ENCODE results near the gene C7.

Gene C7

DNA sequence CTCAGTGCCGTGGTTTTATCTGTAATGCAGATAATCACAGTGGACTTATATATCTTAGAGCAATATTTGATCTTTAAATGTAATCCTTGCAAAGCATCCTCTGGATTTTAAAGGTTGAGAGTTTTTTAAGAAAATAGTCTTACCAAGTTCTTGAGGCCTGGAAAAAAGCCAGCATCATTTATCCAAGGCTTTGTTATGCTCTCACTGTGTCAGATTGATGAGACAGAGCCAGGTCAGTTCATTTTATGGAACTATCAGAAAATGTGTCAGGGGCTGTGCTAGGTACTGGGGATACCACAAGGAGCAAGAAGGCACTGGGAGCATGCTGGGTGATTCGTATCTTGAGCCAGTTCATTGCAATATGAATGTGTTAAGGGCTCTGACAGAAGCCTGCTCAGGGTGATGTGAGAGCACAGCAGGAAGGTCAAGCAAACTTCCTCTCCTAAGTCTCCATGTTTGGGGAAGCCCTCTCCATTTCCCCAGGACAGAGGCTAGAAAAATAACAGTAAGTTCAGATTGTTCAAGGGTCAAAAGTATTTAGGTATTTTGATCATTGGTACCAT, 19.7 kb downstream of the C7 start:
- no peak for DNase-seq

DNA sequence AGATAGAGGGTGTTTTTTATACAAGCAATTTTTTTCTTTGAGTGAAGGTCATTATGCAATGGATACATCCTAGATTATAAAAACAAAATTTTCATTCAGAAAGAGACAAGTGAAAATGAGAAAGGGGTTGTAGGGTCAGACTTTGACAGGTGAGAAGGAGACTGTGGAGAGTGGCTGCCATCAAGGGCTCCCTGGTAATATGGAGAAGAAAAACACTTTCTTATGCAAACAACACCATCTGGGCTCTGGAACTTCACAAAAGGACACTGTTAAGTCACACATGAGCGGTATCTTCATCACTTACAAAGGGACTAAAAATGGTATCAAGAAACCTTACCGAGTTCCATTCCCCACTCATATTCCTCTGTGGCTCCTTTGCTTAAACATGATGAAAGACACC, 23.5 kb downstream of the C7 start:
- DNase-seq = no peak

DNA sequence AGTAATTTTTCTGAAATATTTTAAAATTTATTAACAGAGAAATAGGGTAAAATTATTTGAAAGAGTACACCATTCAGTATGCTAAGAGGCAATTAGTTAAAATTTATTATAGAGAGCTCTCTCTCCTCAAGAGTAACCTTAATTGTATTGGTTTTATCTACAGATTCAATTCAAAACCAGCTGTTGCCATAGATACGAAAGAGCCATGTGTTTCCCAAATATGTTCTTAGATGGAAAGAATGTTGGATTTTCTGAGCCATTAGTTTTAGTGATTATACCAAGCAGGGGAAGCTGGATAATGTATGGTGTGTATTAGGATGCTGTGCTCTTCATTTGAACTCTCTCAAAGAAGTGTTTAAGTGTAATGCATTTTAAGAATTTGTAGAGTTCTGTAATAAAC, 27.8 kb downstream of the C7 start:
- no peak for DNase-seq

DNA sequence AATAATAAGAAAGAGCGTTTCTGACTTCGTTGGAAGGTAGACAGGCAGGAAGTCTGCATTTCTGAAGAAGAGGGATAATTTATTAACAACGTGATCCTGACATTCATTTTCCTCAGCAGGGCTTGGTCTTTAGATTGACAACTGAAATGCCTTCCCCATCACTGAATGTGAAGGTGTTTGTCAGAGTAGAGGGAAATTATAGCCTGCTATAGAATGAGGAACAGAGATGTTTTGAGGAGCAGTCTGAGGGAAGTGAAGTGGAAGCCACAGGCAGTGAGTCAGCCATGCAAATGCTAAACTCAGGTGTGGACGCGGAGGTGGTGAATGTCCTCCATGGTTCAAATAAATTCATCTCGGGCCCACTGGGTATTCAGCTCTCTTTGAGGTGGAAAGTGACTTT, 30.5 kb downstream of the C7 start:
- no peak for DNase-seq

DNA sequence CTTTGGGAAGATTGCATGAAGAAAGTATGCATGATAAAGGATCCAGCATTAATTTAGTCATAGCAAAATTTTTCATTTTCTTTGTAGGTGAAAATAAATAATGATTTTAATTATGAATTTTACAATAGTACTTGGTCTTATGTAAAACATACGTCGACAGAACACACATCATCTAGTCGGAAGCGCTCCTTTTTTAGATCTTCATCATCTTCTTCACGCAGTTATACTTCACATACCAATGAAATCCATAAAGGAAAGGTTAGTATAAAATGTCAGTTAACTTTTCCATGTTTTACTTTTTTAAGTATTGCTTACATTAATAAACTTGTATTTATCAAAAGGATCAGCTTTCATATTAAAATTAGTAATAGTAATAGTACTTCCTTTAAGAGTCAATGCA, 35.8 kb downstream of the C7 start:
- no peak for DNase-seq

DNA sequence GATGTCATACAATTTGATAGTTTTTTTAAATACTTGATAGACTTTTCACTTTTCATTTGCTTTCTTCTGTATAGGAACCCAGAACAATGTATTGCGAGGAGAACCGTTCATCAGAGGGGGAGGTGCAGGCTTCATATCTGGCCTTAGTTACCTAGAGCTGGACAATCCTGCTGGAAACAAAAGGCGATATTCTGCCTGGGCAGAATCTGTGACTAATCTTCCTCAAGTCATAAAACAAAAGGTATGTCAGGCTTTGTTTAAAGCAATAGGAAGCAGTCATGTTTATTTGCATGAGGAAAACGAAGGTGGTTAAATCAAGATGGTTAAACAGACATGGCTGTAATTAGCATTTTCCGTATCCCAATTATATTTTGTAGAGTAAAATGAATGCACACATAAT, 46.0 kb downstream of the C7 start:
- no peak for DNase-seq

DNA sequence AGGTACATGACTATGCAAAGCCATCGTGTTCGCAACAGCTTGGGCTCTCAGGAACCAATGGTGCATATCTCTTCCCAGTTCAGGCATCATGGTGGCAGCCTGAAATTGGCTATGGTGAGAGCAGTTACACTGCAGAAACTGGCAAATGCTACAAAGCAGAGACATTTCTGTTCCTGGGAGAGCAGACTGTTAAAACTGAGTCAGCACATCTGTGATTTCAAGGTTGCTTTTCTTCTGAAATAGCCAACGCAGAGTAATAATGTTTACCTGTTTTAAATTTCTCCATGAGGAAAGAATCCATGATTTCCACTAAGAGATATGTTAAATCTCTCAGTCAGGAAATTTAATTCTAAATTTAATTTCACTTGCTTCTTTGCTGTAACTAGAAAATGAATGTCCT, 47.8 kb downstream of the C7 start:
- DNase-seq = no peak

DNA sequence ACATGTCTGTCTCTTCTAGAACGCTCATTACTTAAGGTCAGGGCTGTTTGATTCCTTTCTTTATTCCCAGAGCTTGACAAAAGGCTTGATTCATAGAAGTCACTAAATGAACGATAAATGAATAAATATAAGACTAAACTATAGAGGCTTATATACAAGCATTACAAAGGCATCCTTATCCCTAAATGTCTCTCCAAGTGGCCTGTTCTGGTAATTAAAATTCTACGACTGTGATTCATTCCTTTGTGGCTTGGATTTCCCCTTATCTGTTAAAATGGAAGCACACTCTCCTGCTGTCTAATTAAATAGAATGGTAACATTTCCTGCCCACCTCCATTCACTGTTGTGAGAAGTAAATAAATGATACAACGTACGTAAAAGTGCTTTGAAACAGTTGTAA, 49.5 kb downstream of the C7 start:
- DNase-seq = no peak

DNA sequence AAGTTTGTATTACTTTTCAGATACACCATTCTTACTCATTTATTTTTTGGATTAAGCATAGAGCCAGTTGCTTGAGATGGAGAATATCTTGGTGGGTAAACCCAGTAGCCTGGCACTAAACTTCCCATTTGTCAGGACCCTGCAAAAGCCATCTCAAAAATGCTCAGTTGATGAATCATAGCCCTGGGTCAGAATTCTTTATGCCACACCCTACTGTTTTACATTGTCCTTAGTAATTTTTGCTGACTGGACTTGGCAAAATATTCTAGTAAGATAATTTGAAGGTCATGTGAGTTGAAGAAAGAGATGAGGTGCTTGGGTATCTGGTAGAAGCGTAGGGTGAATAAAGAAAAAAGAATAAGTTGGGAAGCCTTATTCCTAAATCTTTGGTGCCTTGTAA, 50.7 kb downstream of the C7 start:
- DNase-seq = no peak

DNA sequence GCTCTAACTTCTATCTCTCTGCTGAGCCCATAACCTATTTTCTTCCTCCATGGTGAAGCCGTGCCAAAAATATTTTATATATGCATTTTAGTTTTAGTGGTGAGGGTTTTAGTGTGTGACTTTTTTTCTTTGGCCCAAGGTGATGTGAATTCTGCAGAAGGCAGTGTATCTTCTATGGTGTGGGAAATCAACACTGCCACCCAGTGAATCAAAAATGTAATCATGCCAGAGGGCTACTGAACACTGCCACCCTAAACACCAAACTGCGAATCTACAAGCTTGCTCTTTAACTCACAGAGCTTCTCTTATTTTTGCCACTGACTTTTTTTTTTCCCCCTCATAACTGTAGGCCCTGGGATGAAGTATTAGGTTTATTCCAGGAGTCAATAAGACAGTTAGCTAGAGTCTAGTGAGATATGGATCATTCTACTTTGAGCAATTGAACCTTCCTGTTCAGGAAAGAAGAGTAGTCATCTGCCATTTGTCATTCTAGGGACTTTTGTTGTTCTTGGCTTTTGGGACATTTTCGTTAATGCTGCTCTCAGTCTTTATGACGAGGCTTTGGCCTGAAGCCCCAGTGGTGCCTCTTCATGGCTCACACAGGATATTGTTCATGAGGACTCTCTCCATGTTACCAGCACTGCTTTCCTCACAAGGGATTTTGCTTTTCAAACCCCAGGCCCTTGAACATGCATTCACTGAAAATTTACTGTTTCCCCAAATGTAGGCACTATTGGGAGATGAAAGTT, 53.1 kb downstream of the C7 start:
- DNase-seq = no peak

DNA sequence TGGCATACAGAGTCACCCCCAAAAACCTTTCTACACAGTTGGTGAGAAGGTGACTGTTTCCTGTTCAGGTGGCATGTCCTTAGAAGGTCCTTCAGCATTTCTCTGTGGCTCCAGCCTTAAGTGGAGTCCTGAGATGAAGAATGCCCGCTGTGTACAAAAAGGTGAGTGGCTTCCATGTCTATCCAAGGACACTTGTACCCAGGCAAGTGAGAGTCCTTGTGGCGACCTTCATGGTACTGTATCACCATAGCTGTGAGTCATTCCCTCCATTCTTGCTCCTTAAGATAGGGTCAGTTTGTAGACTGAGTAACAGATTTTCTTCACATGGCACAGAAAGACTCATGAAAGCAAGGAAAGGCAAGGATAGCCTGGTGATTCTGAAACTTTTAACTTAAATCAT, 63.1 kb downstream of the C7 start:
- no peak for DNase-seq

DNA sequence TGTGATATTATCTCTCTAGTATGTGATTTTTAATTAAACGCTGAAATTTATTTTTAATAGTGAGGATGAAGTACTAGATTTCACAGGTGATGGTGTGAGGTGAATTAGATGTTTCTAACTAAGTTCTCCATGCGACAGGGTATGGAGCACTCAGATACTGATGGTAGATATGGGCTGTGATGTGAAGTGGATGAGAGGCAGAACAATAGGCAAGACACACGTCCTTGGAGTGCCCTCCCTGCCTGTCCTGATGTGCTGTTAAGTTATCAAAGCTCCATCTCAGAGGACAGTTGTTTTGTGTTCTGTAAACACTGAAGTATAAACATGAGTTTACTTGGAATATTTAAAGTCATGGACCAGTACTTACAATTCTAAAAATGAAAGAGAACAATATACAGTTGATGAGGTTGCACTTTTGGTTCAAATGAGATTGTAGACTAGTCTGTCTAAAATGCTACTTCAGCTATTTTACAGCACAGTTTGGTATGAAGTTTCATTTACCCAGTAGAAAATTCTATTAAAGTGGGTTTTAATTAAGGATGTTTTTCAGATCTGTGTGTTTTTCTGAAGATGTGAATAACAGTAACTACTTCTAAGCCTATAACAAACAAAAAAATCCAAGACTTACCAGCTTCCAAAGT, 64.2 kb downstream of the C7 start:
- DNase-seq = no peak

DNA sequence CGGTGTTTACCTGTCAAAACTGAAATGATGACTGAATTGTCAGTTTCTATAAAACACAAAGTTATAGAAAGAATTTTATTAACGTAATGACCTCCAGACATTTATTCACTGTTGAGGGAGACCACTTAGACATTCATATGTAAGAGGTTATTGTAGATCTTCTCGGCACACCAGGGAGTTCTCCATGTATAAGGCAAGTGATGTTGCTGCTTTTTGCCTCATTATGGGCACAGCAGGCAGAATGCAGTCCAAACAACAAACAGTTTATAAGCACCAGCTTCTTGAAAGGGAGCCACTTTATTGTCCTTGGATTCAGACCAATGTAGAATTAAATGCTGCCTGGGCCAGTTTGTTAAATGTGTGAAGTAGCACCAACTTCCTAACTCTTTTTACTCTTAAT, 66.7 kb downstream of the C7 start:
- no peak for DNase-seq

DNA sequence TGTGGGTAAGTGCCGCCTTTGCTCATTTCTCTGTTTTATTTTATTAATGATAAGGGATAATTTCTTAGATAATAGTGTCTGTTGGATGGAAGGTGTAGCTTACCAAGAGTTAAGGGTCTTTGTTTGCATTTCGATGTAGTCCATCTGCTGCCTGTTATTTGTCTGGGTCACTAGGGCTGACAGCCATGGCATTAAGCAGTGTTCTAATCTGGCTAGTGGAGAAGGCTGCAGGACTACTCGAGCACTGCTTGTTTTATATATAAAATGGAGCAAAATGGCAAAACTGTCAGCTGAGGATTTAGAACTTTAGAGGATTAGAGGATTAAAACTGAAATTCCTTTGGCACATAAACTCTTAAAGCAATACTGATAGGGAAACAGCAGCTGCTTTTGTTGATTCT, 67.5 kb downstream of the C7 start:
- no peak for DNase-seq

DNA sequence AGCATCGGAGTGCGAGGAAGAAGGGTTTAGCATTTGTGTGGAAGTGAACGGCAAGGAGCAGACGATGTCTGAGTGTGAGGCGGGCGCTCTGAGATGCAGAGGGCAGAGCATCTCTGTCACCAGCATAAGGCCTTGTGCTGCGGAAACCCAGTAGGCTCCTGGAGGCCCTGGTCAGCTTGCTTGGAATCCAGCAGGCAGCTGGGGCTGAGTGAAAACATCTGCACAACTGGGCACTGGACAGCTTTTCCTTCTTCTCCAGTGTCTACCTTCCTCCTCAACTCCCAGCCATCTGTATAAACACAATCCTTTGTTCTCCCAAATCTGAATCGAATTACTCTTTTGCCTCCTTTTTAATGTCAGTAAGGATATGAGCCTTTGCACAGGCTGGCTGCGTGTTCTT, 72.1 kb downstream of the C7 start:
- no peak for DNase-seq

DNA sequence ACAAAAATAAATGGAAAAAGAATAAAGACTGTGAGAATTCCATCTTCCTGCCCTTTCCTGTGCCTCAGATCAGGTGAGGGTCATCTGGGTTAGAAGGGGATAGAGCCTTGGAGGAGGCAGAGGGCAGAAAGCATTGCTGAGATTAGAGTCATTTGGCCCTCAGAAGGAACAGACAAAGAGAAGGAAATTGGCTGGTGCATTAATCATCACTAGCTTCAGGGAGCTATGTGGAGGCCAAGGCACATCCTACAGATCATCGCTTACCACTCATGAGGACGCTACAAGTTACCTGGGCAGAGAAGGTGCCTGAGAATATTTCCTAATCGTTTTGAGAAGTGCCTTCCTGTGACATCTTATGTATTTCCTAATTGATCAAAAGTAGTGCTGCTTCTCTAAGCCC, 74.5 kb downstream of the C7 start:
- no peak for DNase-seq

DNA sequence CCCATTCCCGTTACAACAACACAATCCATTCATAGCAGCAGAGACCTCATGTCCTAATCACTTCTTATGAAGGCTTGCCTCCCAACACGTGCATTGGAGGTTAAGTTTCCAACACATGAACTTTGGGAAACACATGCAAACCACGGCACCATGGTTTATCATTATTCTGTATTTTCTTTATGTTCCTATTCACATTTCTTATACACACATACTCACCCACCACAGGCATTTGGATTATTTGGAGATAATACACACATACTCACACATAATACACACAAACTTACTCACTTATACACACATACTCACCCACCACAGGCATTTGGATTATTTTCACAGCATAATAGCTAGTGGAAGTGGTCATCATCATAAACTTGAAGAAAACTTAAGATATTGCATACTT, 75.6 kb downstream of the C7 start:
- no peak for DNase-seq

DNA sequence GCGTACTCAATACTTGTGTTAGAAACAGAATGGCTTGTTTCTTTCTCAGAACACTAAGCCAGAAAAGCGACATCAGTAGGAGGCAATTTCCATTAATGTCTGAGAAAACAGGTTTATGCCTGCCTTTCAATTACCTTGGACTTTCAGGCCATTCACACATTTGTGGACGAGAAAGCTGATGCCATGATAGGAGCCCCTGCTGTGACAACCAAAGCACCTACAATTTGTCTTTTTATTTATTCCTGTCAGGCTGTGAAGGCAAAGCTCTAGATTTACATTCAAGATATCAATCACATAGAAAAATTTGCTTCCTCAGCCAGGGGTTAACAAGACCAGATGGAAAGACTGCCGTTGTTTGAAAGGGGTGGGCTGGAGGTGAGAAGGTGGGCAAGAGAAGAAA, 76.2 kb downstream of the C7 start:
- no peak for DNase-seq

DNA sequence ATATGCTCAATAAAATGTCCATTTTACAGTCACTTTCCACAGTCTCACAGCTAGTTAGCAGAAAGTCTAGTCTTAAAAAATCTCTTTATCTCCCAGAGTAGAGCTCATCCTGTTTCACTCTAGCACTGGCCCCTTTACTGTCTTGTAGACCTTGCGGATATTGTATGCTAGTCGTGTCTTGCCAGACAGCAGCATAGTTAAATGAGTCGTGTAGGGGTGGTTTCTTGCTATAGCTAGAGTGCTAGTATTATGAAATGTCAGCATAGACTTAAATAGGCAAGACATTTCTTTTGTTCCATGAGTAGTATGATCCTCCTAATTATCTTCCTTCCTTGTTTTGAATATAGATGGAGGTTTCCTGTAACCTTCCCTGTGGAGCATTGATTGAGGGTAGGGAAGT, 77.4 kb downstream of the C7 start:
- DNase-seq = no peak

DNA sequence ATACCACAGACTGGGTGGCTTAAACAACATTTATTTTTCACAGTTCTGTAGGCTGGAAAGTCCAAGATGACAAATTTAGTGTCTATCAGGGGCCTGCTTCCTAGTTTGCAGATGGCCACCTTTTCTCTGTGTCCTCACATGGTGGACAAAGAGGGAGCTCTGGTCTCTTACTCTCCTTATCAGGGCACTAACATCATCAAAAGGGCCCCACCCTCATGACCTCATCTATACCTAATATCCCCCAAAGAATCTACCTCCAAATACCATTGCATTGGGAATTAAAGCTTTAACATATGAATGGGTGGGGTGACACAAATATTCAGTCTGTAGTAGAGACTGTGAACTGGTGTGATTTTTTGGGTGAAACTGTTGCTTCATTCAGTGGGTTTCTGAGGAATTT, 78.1 kb downstream of the C7 start:
- DNase-seq = no peak

DNA sequence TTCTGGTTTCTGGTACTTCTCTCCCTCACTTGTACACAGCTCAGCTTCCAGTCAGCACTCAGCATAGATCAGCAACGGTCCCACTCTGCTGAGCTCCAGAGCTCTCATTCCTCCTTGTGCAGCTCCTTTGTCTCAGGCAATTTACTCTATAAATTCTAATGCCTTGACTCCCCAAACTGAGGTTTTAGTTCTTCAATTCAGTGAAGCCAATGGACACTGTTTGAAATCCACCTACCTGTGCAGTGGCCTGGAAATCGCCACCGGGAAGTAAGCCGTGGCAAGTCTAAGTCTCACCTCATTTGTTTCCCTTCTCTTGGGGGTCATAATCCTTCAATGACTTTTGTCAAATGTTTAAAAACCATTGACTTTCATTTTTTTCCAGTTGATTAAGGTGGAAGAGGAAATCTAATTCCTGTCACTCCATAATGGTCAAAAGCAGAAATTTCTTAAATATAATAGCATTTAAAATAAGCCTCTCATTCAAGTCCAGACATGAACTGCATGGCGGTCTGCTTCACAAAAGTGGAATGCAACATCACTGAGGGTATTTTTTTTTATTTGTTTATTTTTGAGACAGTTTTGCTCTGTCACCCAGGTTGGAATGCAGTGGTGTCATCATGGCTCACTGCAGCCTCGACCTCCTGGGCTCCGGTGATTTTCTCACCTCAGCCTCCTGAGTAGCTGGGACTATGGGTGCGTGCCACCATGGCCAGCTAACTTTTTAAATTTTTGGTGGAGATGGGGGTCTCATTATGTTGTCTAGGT, 79.6 kb downstream of the C7 start:
- no peak for DNase-seq

DNA sequence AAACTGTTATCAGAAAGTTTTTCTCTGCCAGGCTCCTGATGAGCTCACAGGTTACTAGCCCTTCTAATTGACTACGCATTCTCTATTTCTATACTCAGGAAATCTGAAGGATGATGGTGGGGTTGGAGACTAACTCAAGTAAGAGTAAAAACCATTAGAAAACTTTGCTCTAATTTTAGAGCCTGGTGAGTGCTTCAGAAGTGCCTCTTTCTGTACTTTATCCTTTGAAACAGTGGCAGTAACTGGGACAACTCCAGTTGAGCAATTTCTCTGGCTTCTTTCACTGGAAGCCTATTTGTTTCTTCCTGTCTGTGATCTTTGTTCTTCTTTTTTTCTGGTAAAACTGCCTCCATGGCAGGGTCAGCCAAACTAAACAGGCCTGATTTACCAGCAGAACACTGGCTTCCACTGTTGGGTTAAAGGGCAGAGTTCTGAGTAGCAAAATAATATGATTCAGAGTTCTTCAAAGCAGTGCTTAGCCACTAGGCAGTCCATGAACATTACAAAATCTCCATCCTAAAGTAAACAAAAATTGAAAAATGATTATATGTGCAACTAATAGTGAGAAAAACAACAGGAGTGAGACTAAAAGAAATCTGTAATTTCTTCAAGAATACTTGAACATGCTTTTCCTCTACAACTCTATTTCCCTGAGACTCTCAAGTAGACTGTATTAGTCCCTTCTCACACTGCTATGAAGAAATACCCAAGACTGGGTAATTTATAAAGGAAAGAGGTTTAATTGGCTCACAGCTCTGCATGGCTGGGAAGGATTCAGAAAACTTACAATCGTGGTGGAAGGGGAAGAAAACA, 82.1 kb downstream of the C7 start:
- no peak for DNase-seq

DNA sequence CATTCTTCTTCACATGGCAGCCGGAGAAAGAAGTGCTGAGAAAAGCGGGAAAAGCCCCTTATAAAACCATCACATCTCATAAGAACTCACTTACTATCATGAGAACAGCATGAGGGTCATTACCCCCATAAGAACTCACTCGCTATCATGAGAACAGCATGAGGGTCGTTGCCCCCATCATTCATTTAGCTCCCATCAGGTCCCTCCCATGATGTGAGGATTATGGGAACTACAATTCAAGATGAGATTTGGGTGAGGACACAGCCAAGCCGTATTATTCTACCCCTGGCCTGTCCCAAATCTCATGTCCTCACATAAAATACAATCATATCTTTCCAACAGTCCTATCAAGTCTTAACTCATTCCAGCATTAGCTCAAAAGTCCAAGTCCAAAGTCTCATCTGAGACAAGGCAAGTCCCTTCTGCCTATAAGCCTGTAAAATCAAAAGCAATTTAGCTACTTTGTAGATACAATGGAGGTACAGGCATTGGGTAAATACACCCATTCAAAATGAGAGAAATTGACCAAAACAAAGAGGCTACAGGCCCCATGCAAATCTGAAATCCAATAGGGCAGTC, 82.8 kb downstream of the C7 start:
- DNase-seq = no peak

Measured in CD4-positive, alpha-beta T cell treated with Interleukin-4 for 1 hour (primary cell).